ENCODE data around the gene HSD17B1. TPM values are rescaled to one million over a fixed set of nuclear protein-coding genes. Genes with fewer than 3 reads are reported as not detected.

The HSD17B1 gene
- total RNA-seq, 1 experiment from 2014 or later = 1.0 TPM

DNA sequence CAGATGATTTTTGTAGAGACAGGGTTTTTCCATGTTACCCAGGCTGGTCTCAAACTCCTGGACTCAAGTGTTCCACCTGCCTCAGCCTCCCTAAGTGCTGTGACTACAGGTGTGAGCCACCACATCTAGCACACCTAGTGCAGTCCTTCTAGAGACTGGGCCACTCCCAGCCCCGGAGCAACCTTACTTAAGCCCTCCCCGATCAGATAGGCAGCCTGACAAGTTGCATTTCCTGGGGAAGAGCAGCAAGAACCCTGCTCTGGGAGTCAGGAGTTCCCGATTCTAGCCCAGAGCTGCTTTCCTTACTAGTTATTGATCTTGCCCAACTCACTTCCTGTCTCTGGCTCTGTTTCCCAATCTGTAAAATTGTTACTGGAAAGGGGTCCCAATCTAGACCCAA, 23.7 kb upstream of the HSD17B1 start:
- BruUV-seq (replicated peaks) = no TSS peak
- H3K4me1 Mint-ChIP-seq (ENCODE audit: low read depth, unreplicated experiment) = peaks cover 47% of the 10 kb centered on the region
- TF ChIP-seq, protein P1, sequence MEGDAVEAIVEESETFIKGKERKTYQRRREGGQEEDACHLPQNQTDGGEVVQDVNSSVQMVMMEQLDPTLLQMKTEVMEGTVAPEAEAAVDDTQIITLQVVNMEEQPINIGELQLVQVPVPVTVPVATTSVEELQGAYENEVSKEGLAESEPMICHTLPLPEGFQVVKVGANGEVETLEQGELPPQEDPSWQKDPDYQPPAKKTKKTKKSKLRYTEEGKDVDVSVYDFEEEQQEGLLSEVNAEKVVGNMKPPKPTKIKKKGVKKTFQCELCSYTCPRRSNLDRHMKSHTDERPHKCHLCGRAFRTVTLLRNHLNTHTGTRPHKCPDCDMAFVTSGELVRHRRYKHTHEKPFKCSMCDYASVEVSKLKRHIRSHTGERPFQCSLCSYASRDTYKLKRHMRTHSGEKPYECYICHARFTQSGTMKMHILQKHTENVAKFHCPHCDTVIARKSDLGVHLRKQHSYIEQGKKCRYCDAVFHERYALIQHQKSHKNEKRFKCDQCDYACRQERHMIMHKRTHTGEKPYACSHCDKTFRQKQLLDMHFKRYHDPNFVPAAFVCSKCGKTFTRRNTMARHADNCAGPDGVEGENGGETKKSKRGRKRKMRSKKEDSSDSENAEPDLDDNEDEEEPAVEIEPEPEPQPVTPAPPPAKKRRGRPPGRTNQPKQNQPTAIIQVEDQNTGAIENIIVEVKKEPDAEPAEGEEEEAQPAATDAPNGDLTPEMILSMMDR (IDR thresholded peaks at IDR 0.05; ENCODE audit: unreplicated experiment) = no peak
- peaks cover 19% of the 10 kb centered on the region for H3K36me3 Mint-ChIP-seq (ENCODE audit: insufficient read depth, unreplicated experiment)
- H3K9me3 Mint-ChIP-seq (ENCODE audit: low read depth, unreplicated experiment) = no peaks in the 10 kb centered on the region
- no peak overlapping the region for H3K27ac Mint-ChIP-seq (ENCODE audit: unreplicated experiment)
- H3K27me3 Mint-ChIP-seq (ENCODE audit: unreplicated experiment) = no peaks in the 10 kb centered on the region
- H3K4me3 Mint-ChIP-seq (ENCODE audit: low read depth, unreplicated experiment) = no peak overlapping the region
- intact Hi-C loops (cut with micrococcal nuclease; ENCODE audit: unreplicated experiment) = no loop called here
- CTCF ChIA-PET = interaction anchor here (0.7 kb wide), 1 partner anchor 168 kb away, joined by 5 read pairs; no protein-coding TSS in a partner anchor
- DNase-seq = no peak

DNA sequence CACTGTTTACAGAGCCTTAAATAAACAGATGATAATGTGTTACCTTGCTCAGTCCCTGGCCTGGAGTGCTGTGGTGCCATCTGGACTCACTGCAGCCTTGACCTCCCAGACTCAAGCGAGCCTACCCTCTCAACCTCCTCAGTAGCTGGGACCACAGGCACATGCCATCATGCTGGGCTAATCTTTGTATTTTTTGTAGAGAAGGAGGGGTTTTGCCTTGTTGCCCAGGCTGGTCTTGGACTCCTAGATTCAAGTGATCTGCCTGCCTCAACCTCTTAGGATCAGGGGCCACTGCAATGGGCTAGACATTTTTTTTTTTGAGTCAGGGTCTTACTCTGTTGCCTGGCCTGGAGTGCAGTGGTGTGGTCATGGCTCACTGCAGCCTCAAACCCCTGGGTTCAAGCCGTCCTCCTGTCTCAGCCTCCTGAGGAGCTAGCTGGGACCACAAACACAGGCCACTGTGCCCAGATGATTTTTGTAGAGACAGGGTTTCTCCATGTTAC, 21.7 kb upstream of the HSD17B1 start:
- Mint-ChIP-seq H3K9me3 (ENCODE audit: low read depth, unreplicated experiment) (no peaks in the 10 kb centered on the region), H3K36me3 (ENCODE audit: insufficient read depth, unreplicated experiment) (peaks cover 22% of the 10 kb centered on the region), H3K27ac (ENCODE audit: unreplicated experiment) (no peak overlapping the region), H3K27me3 (ENCODE audit: unreplicated experiment) (no peaks in the 10 kb centered on the region), H3K4me1 (ENCODE audit: low read depth, unreplicated experiment) (peaks cover 49% of the 10 kb centered on the region), H3K4me3 (ENCODE audit: low read depth, unreplicated experiment) (no peak overlapping the region)
- DNase-seq = no peak
- no TSS peak for BruUV-seq (replicated peaks)
- CTCF ChIA-PET = interaction anchor here (0.7 to 1.9 kb wide), 4 partner anchors 12 to 358 kb away, joined by 3 to 19 read pairs (median 6); no protein-coding TSS in a partner anchor
- TF ChIP-seq, protein P1 (IDR thresholded peaks at IDR 0.05; ENCODE audit: unreplicated experiment) = no peak
- intact Hi-C loops (cut with micrococcal nuclease; ENCODE audit: unreplicated experiment) = no loop called here

DNA sequence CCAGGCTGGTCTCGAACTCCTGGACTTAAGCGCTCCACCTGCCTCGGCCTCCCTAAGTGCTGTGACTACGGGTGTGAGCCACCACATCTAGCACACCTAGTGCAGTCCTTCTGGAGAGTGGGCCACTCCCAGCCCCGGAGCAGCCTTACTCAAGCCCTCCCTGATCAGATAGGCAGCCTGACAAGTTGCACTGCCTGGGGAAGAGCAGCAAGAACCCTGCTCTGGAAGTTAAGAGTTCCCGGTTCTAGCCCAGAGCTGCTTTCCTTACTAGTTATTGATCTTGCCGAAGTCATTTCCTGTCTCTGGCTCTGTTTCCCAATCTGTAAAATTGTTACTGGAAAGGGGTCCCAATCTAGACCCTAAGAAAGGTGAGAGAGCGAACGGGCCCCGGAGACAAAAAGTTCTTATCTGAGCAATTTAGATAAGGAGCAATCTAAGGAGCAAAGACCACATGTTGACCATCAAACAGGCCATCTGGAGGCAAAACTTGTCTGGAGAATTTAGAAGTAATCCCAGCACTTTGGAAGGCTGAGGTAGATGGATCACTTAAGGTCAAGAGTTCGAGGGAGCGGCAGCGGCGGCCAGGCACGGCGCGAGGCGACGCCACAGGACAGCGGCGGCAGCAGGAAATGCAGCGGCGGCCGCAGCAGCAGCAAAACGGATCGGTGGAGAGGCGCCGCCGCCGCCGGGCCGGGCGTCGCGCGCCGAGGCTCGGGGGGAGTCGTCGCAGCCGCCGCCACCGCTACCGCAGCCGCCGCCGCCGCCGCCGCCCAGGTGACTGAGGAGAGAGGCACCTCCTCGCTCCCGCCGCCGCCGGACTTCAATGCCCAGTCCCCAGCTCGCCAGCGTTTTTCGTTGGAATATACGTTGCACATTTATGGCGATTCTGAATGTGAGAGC, 21.0 kb upstream of the HSD17B1 start:
- intact Hi-C loops (cut with micrococcal nuclease; ENCODE audit: unreplicated experiment) = no loop called here
- Mint-ChIP-seq H3K27ac (ENCODE audit: unreplicated experiment) (peak overlapping the region; percentile 69), H3K27me3 (ENCODE audit: unreplicated experiment) (no peaks in the 10 kb centered on the region), H3K9me3 (ENCODE audit: low read depth, unreplicated experiment) (no peaks in the 10 kb centered on the region), H3K36me3 (ENCODE audit: insufficient read depth, unreplicated experiment) (peaks cover 29% of the 10 kb centered on the region), H3K4me3 (ENCODE audit: low read depth, unreplicated experiment) (peak overlapping the region; percentile 92), H3K4me1 (ENCODE audit: low read depth, unreplicated experiment) (peaks cover 49% of the 10 kb centered on the region)
- TF ChIP-seq, protein P1 (IDR thresholded peaks at IDR 0.05; ENCODE audit: unreplicated experiment) = peak; percentile 73
- peak; percentile 83 for DNase-seq
- BruUV-seq (replicated peaks) = no TSS peak
- CTCF ChIA-PET = interaction anchor here (0.7 to 1.9 kb wide), 5 partner anchors 13 to 419 kb away, joined by 3 to 19 read pairs (median 3); no protein-coding TSS in a partner anchor

DNA sequence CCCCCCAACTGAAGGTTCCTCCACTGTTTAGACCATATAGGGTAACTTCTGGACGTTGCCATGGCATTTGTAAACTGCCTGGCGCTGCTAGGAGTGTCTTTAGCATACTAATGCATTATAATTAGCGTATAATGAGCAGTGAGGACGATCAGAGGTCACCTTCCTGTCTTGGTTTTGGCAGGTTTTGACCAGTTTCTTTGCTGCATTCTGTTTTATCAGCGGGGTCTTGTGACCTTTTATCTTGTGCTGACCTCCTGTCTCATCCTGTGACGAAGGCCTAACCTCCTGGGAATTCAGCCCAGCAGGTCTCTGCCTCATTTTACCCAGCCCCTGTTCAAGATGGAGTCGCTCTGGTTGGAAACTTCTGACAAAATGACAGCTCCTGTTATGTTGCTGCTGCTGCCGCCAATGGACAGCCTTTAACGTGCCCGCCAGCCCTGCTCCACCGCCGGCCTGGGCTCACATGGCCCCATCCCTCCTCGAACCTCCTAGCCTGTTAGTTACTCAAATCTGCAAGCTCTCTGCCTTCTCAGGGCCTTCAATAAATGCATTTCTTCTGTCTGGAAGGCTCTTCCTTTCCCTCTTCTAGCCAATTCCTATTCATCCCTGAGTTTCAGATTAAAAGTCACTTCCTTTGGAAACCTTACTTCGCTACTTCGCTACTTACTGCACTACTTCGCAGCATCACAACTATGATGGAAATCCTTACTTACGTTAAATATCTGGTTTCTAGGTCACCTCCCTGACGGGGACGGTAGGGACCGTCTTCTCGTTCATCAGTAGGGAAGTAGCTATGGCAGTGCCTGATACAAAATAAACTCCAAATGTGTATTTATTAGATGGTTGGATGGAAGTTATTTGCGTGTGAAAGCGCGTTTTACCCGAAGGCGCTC, 17.3 kb upstream of the HSD17B1 start:
- Mint-ChIP-seq H3K4me3 (ENCODE audit: low read depth, unreplicated experiment) (peak overlapping the region; percentile 94), H3K27ac (ENCODE audit: unreplicated experiment) (peak overlapping the region; percentile 69), H3K9me3 (ENCODE audit: low read depth, unreplicated experiment) (no peaks in the 10 kb centered on the region), H3K27me3 (ENCODE audit: unreplicated experiment) (no peaks in the 10 kb centered on the region), H3K4me1 (ENCODE audit: low read depth, unreplicated experiment) (peaks cover 53% of the 10 kb centered on the region), H3K36me3 (ENCODE audit: insufficient read depth, unreplicated experiment) (peaks cover 58% of the 10 kb centered on the region)
- no peak for DNase-seq
- CTCF ChIA-PET = interaction anchor here (0.7 to 2.9 kb wide), 7 partner anchors 8 to 228 kb away, joined by 3 to 11 read pairs (median 3); partner anchors contain the start of gene TUBG2
- BruUV-seq (replicated peaks) = TSS peak; percentile 93
- intact Hi-C loops (cut with micrococcal nuclease; ENCODE audit: unreplicated experiment) = no loop called here
- TF ChIP-seq, protein P1 (IDR thresholded peaks at IDR 0.05; ENCODE audit: unreplicated experiment) = no peak
